H9 (cell line): ENCODE measurements around the gene SCN8A. TPM values are rescaled to one million over a fixed set of nuclear protein-coding genes. Genes with fewer than 3 reads are reported as not detected.

ENCODE experiments used
- DNase-seq: peaks from one replicate; pipeline ENCODE4 v3.0.0-alpha.2; 2017
- H2AFZ ChIP-seq: one replicate; pipeline ENCODE4 v1.6.1; 2013; ENCODE audit warnings: mild to moderate bottlenecking, low read length, control low read depth, moderate library complexity
- H2AK5ac ChIP-seq: 2 replicates; pipeline ENCODE4 v1.6.1; 2013; ENCODE audit warnings: low read length, control low read depth, mixed read lengths; ENCODE audit not compliant: insufficient read length
- H2BK120ac ChIP-seq: one replicate; pipeline ENCODE4 v1.6.1; 2013; ENCODE audit warnings: low read depth, mild to moderate bottlenecking, low read length, control low read depth, inconsistent platforms; ENCODE audit not compliant: poor library complexity, severe bottlenecking
- H2BK12ac ChIP-seq: 2 replicates; pipeline ENCODE4 v1.6.1; 2013; ENCODE audit warnings: low read length, control low read depth, mixed read lengths, low read depth; ENCODE audit not compliant: insufficient read length
- H2BK15ac ChIP-seq: 2 replicates; pipeline ENCODE4 v1.6.1; 2013; ENCODE audit warnings: low read depth, low read length, control low read depth
- H2BK20ac ChIP-seq: one replicate; pipeline ENCODE4 v1.6.1; 2013; ENCODE audit warnings: low read depth, mild to moderate bottlenecking, low read length, control low read depth, inconsistent platforms; ENCODE audit not compliant: poor library complexity, severe bottlenecking
- H2BK5ac ChIP-seq: 2 replicates; pipeline ENCODE4 v1.6.1; 2013; ENCODE audit warnings: low read length, control low read depth, mixed read lengths; ENCODE audit not compliant: insufficient read length
- H3K14ac ChIP-seq: 2 replicates; pipeline ENCODE4 v1.6.1; 2013; ENCODE audit warnings: low read length, control low read depth; ENCODE audit not compliant: insufficient read depth
- H3K18ac ChIP-seq: 2 replicates; pipeline ENCODE4 v1.6.1; 2013; ENCODE audit warnings: low read depth, mild to moderate bottlenecking, mixed read lengths, low read length, control low read depth; ENCODE audit not compliant: insufficient read length
- H3K23ac ChIP-seq: 2 replicates; pipeline ENCODE4 v1.6.1; 2013; ENCODE audit warnings: low read length, control low read depth, mixed read lengths, low read depth; ENCODE audit not compliant: insufficient read length
- H3K23me2 ChIP-seq: 2 replicates; pipeline ENCODE4 v1.6.1; 2013; ENCODE audit warnings: low read depth, mild to moderate bottlenecking, mixed read lengths, low read length, control low read depth; ENCODE audit not compliant: insufficient read length, poor library complexity, severe bottlenecking
- H3K27ac ChIP-seq: 2 replicates; pipeline ENCODE4 v1.5.1; 2013; ENCODE audit warnings: low read length, control low read depth, mixed read lengths, low read depth; ENCODE audit not compliant: insufficient read length
- H3K27me3 ChIP-seq: 2 replicates; pipeline ENCODE4 v1.6.1; 2013; ENCODE audit warnings: low read length, control low read depth, inconsistent platforms; ENCODE audit not compliant: insufficient read depth
- H3K4ac ChIP-seq: 2 replicates; pipeline ENCODE4 v1.6.1; 2013; ENCODE audit warnings: low read depth, mild to moderate bottlenecking, control low read depth, inconsistent platforms, low read length, moderate library complexity
- H3K4me1 ChIP-seq: 2 replicates; pipeline ENCODE4 v1.6.1; 2013; ENCODE audit warnings: low read length, control low read depth, inconsistent platforms; ENCODE audit not compliant: insufficient read depth
- H3K4me2 ChIP-seq: 2 replicates; pipeline ENCODE4 v1.6.1; 2013; ENCODE audit warnings: low read length, control low read depth, mixed read lengths; ENCODE audit not compliant: insufficient read length, insufficient read depth
- H3K56ac ChIP-seq: 2 replicates; pipeline ENCODE4 v1.6.1; 2013; ENCODE audit warnings: low read depth, mild to moderate bottlenecking, mixed read lengths, low read length, control low read depth; ENCODE audit not compliant: insufficient read length
- H3K79me1 ChIP-seq: 2 replicates; pipeline ENCODE4 v1.6.1; 2013; ENCODE audit warnings: low read depth, mild to moderate bottlenecking, moderate library complexity, low read length, control low read depth, inconsistent platforms; ENCODE audit not compliant: insufficient read depth, poor library complexity, severe bottlenecking
- H3K79me2 ChIP-seq: 2 replicates; pipeline ENCODE4 v1.6.1; 2013; ENCODE audit warnings: low read length, control low read depth, inconsistent platforms; ENCODE audit not compliant: insufficient read depth
- H3K9ac ChIP-seq: 2 replicates; pipeline ENCODE4 v1.6.1; 2013; ENCODE audit warnings: low read length, control low read depth, mixed read lengths; ENCODE audit not compliant: insufficient read length; ENCODE audit errors: extremely low read depth
- H3K9me3 ChIP-seq: one replicate; pipeline ENCODE4 v1.6.1; 2013; ENCODE audit warnings: low read depth, low read length, inconsistent platforms; ENCODE audit not compliant: control insufficient read depth
- H3T11ph ChIP-seq: one replicate; pipeline ENCODE4 v1.6.1; 2013; ENCODE audit warnings: mild to moderate bottlenecking, low read length, control low read depth, inconsistent platforms
- H4K20me1 ChIP-seq: one replicate; pipeline ENCODE4 v1.6.1; 2013; ENCODE audit not compliant: control insufficient read depth, insufficient read length, insufficient read depth
- H4K5ac ChIP-seq: 2 replicates; pipeline ENCODE4 v1.6.1; 2013; ENCODE audit warnings: low read depth, mild to moderate bottlenecking, mixed read lengths, low read length, control low read depth; ENCODE audit not compliant: insufficient read length
- H4K8ac ChIP-seq: replicated peaks from 2 replicates; pipeline ENCODE4 v1.6.1; 2013; ENCODE audit warnings: low read length, control low read depth, mixed read lengths, low read depth; ENCODE audit not compliant: insufficient read length
- H4K91ac ChIP-seq: 2 replicates; pipeline ENCODE4 v1.6.1; 2013; ENCODE audit warnings: low read depth, mild to moderate bottlenecking, moderate library complexity, mixed read lengths, low read length, control low read depth; ENCODE audit not compliant: insufficient read length
- H3K27ac Mint-ChIP-seq, 3 experiments: 2 replicates in 2 of 3; 3 replicates in 1 of 3; pipeline ENCODE4 v1.8.0; 2020 to 2021; ENCODE audit warnings: mixed read lengths in 3 of 3, mild to moderate bottlenecking in 1 of 3, moderate library complexity in 1 of 3
- H3K27me3 Mint-ChIP-seq: 2 replicates; pipeline ENCODE4 v1.8.0; 2021; ENCODE audit warnings: low read depth, mild to moderate bottlenecking, moderate library complexity, mixed read lengths
- H3K36me3 Mint-ChIP-seq, 3 experiments: 2 replicates in 2 of 3; 3 replicates in 1 of 3; pipeline ENCODE4 v1.8.0; 2020 to 2021; ENCODE audit warnings: low read depth in 3 of 3, mixed read lengths in 3 of 3; ENCODE audit not compliant: insufficient read depth in 1 of 3
- H3K4me1 Mint-ChIP-seq, 2 experiments: 2 replicates each; pipeline ENCODE4 v1.8.0; 2020; ENCODE audit warnings: mixed read lengths in 2 of 2
- H3K4me3 Mint-ChIP-seq, 2 experiments: 2 replicates in 1 of 2; 3 replicates in 1 of 2; pipeline ENCODE4 v1.8.0; 2020 to 2021; ENCODE audit warnings: mild to moderate bottlenecking in 2 of 2, mixed read lengths in 2 of 2, moderate library complexity in 1 of 2
- H3K9me3 Mint-ChIP-seq, 2 experiments: 2 replicates in 1 of 2; 3 replicates in 1 of 2; pipeline ENCODE4 v1.8.0; 2020; ENCODE audit warnings: mild to moderate bottlenecking in 2 of 2, mixed read lengths in 2 of 2, moderate library complexity in 1 of 2
- CTCF ChIP-seq: fragments of 200-600 bp; sonication (generic); conservative IDR thresholded peaks from 3 replicates; pipeline ENCODE4 v1.8.0; 2021; ENCODE audit warnings: antibody characterized with exemption, mild to moderate bottlenecking
- WGBS: extraction: QIAGEN DNeasy Blood & Tissue Kit; methylation state at CpG from one replicate; pipeline ENCODE4 v1.1.7; 2013; ENCODE audit warnings: missing lambda C conversion rate, low lambda C conversion rate, mixed read lengths; ENCODE audit not compliant: insufficient read length; ENCODE audit errors: extremely low coverage; 5-methylcytosine and 5-hydroxymethylcytosine counted together
- total RNA-seq: library from RNA; stranded (reverse); gene quantifications from 2 replicates; pipeline ENCODE4 v1.2.1, GENCODE V29; 2021

Gene SCN8A
- total RNA-seq, 1 experiment from 2014 or later: 15.2 TPM

DNA sequence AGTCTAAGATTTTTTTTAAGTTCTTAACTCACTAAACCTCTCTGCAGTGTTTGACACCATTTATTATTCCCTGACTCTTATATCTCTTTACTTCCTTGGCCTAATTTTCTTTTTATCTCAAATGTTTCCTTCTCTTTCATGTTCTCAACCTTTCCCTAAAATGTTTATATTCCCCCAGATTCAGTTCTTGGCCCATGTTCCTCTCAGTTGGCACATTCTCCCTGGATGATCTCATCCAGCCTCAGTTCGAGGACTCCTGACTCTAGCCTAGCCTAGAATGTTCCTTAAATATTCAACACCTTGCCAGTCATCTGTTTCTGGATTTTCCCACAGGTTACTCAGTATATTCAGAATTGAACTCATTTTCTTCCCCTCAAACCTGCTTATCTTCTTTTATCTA, 81.3 kb downstream of the SCN8A start:
- Histone ChIP-seq H3K79me2 (no peaks in the 10 kb centered on the region), H3K9ac (no peak overlapping the region), H3K27ac (no peak overlapping the region), H3K4me1 (no peaks in the 10 kb centered on the region; the same call in 1 of the 2 replicates), H3K79me1 (no peaks in the 10 kb centered on the region), H2AFZ (no peak overlapping the region), H3K23me2 (no peaks in the 10 kb centered on the region), H3K9me3 (no peaks in the 10 kb centered on the region), H2BK120ac (no peak overlapping the region), H2BK12ac (no peak overlapping the region), H3K14ac (no peak overlapping the region), H4K91ac (no peak overlapping the region), H3K23ac (no peak overlapping the region), H4K8ac (no peak overlapping the region), H3K18ac (no peak overlapping the region), H3K56ac (no peak overlapping the region), H3K27me3 (no peaks in the 10 kb centered on the region), H2BK5ac (no peak overlapping the region), H2AK5ac (no peak overlapping the region), H4K5ac (no peak overlapping the region), H2BK20ac (no peak overlapping the region), H2BK15ac (no peak overlapping the region), H3K4me2 (no peak overlapping the region), H4K20me1 (no peaks in the 10 kb centered on the region), H3K4ac (no peak overlapping the region), H3T11ph (no peak overlapping the region)
- Mint-ChIP-seq H3K9me3 (no peaks in the 10 kb centered on the region), H3K4me3 (no peak overlapping the region), H3K4me1 (peaks cover 22 to 23% of the 10 kb centered on the region in 2 experiments), H3K27ac (peak overlapping the region in 2 of 3 experiments; percentile 2 to 5; a peak in 1 of 7 replicates), H3K36me3 (no peaks in the 10 kb centered on the region; a peak in 1 of 7 replicates), H3K27me3 (no peaks in the 10 kb centered on the region)
- no CpG with 5 or more reads among the region's 1 CpG for WGBS
- TF ChIP-seq CTCF: no peak
- DNase-seq: no peak
